ENCODE data around the gene DEFB131A. TPM values are rescaled to one million over a fixed set of nuclear protein-coding genes. Genes with fewer than 3 reads are reported as not detected.
"Not testable (repeated sequence)": the region's sequence is repeated elsewhere in the genome, so short reads cannot be mapped to it uniquely, and the experiment has no call there.

Gene DEFB131A
- polyA plus RNA-seq, 1 donor, result not detected

GRCh38 chr4:9495443-9495842 lies 51.2 kb downstream of the DEFB131A start:
- DNase-seq, result peak; percentile 16

DNA sequence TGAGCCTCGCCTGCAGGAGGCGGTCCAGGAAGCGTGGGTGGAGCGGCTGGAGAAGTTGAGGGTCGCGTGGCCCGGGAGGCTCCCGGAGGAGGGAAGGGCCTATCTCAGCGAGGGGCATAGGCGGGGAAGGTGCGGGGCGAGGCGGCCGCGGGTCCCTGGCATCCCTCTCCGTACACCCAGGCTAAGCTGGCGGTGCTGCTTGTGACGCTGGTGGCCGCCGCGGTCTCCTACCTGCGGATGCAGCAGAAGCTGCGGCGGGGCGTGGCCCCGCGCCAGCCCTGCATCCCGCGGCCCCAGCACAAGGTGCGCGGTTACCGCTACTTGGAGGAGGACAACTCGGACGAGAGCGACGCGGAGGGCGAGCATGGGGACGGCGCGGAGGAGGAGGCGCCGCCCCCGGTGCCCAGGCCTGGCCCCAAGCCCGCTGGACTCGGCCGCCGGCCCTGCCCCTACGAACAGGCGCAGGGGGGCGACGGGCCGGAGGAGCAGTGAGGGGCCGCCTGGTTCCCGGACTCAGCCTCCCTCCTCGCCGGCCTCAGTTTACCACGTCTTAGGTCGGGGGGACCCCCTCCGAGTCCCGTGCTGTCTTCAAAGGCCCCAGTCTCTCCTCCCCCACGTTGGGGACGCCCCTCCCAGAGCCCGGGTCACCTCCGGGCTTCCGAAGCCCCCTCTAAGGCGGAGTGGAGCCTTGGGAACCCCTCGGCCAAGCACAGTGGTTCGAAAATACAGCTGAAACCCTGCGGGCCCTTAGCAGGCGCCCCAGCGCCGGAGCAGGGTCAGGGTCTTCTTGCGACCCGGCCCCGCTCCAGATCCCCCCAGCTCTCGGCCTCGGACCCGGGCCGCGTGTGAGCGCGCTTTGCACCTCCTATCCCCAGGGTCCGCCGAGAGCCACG lies 53.6 kb downstream of the DEFB131A start:
- DNase-seq, result not testable (repeated sequence)

GRCh38 chr4:9498468-9499040 lies 54.3 kb downstream of the DEFB131A start:
- DNase-seq, result not testable (repeated sequence)

DNA sequence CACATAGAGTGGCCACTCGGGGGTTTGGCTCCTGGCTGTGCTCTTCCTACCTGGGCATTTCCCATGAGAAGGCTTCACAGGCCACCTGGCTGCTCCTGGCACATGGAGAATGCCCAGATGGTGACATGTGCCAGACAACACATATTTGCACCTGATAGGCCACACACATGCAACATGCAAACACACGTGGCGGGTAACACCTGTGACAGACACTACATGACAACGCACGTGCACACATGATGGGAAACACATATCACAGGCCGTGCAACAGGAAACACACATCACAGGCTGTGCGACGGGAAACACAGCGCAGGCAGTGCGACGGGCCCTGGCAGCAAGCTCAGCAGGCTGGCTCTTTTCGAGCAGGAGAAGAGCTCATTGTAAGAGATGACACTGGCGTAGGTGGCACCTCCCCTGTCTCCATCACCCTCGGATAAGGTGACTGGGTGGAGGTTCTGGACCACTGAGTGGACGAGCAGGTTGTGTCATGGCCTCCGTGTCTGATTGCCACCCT lies 55.8 kb downstream of the DEFB131A start:
- DNase-seq, result not testable (repeated sequence)

Other genes starting within 250 kb of the DEFB131A start
- not detected for gene USP17L10, start 233.8 kb upstream of the DEFB131A start, polyA plus RNA-seq (ENCODE audit: insufficient read length)
- gene USP17L11, start 229.0 kb upstream of the DEFB131A start, polyA plus RNA-seq (ENCODE audit: insufficient read length), result not detected
- not detected for gene USP17L12, start 224.3 kb upstream of the DEFB131A start, polyA plus RNA-seq (ENCODE audit: insufficient read length)
- not detected for gene USP17L13, start 219.5 kb upstream of the DEFB131A start, polyA plus RNA-seq (ENCODE audit: insufficient read length)
- gene USP17L15, start 210.0 kb upstream of the DEFB131A start, polyA plus RNA-seq (ENCODE audit: insufficient read length), result not detected
- gene USP17L17, start 200.5 kb upstream of the DEFB131A start, polyA plus RNA-seq (ENCODE audit: insufficient read length), result not detected
- gene USP17L18, start 195.8 kb upstream of the DEFB131A start, polyA plus RNA-seq (ENCODE audit: insufficient read length), result not detected
- not detected for gene USP17L19, start 191.0 kb upstream of the DEFB131A start, polyA plus RNA-seq (ENCODE audit: insufficient read length)
- gene USP17L20, start 186.3 kb upstream of the DEFB131A start, polyA plus RNA-seq (ENCODE audit: insufficient read length), result not detected
- not detected for gene USP17L21, start 181.5 kb upstream of the DEFB131A start, polyA plus RNA-seq (ENCODE audit: insufficient read length)
- not detected for gene USP17L22, start 176.8 kb upstream of the DEFB131A start, polyA plus RNA-seq (ENCODE audit: insufficient read length)
- not detected for gene USP17L24, start 119.2 kb upstream of the DEFB131A start, polyA plus RNA-seq (ENCODE audit: insufficient read length)
- gene USP17L25, start 114.5 kb upstream of the DEFB131A start, polyA plus RNA-seq (ENCODE audit: insufficient read length), result not detected
- not detected for gene USP17L26, start 109.8 kb upstream of the DEFB131A start, polyA plus RNA-seq (ENCODE audit: insufficient read length)
- gene USP17L5, start 105.0 kb upstream of the DEFB131A start, polyA plus RNA-seq (ENCODE audit: insufficient read length), result not detected
- not detected for gene USP17L27, start 100.3 kb upstream of the DEFB131A start, polyA plus RNA-seq (ENCODE audit: insufficient read length)
- gene USP17L28, start 95.5 kb upstream of the DEFB131A start, polyA plus RNA-seq (ENCODE audit: insufficient read length), result not detected
- not detected for gene USP17L29, start 90.8 kb upstream of the DEFB131A start, polyA plus RNA-seq (ENCODE audit: insufficient read length)
- gene USP17L30, start 81.3 kb upstream of the DEFB131A start, polyA plus RNA-seq (ENCODE audit: insufficient read length), result not detected